ENCODE data around the gene ETFBKMT. TPM values are rescaled to one million over a fixed set of nuclear protein-coding genes. Genes with fewer than 3 reads are reported as not detected.

ETFBKMT gene
- total RNA-seq, result 1 to 10 TPM; 2.0 to 2.4 TPM
- polyA plus RNA-seq (2013, experiment 1 of 2), result 0.82 TPM
- 1.3 TPM for polyA plus RNA-seq (2013, experiment 2 of 2)
- long read RNA-seq, experiment 1, result 0 reads
- long read RNA-seq, experiment 2, result 0 reads
- long read RNA-seq, experiment 3, full-length matches to known transcripts, result 9 of 11 reads
- long read RNA-seq, experiment 3, partial matches to known transcripts, result 0 of 11 reads
- long read RNA-seq, experiment 3, other reads (novel, unspliced or antisense), result 2 of 11 reads
- long read RNA-seq, experiment 4, partial matches to known transcripts, result 0 of 2 reads
- long read RNA-seq, experiment 4, other reads (novel, unspliced or antisense), result 0 of 2 reads

GRCh38 chr12:31659087-31659942 lies at the start of gene ETFBKMT:
Gene ETFBKMT, plus strand, starts transcription at chr12:31659688. Its CDS starts 2,266 bp downstream, at chr12:31661954.
- peak; percentile 98 for DNase-seq
- TF ChIP-seq CTCF (conservative IDR thresholded peaks at IDR 0.05), result peak; percentile 72
- Mint-ChIP-seq H3K9me3 (peaks cover 8% of the 10 kb centered on the region), H3K36me3 (ENCODE audit: low read depth) (peaks cover 10% of the 10 kb centered on the region), H3K27ac (peak within 1 kb of the TSS; percentile 86), H3K4me1 (peaks cover 15% of the 10 kb centered on the region), H3K27me3 (ENCODE audit: insufficient read depth) (no peaks in the 10 kb centered on the region), H3K4me3 (peak within 1 kb of the TSS; percentile 71)
- Histone ChIP-seq H3K4me3 (ENCODE audit: low read length) (peak within 1 kb of the TSS; percentile 90), H3K9me3 (ENCODE audit: control insufficient read depth, low read length) (peaks cover 6% of the 10 kb centered on the region), H3K9ac (ENCODE audit: extremely low read depth, low read length, poor library complexity, severe bottlenecking) (peak within 1 kb of the TSS; percentile 51), H3K27me3 (ENCODE audit: control insufficient read depth, insufficient read depth, low read length, poor library complexity, severe bottlenecking) (no peaks in the 10 kb centered on the region), H3K36me3 (ENCODE audit: control insufficient read depth, insufficient read depth, low read length) (no peaks in the 10 kb centered on the region), H3K4me1 (ENCODE audit: control insufficient read depth, insufficient read depth, low read length) (no peaks in the 10 kb centered on the region), H3K27ac (ENCODE audit: low read depth, low read length) (peak within 1 kb of the TSS; percentile 82)
- WGBS, 2 experiments (ENCODE audit: insufficient coverage in 1 of 2, insufficient read length in 1 of 2), result 8 to 9% methylated on average over 15 to 47 of the region's 47 CpGs

GRCh38 chr12:31612819-31613218 lies 46.7 kb upstream of the ETFBKMT start:
- Histone ChIP-seq H3K27ac (ENCODE audit: low read depth, low read length) (no peak overlapping the region), H3K27me3 (ENCODE audit: control insufficient read depth, insufficient read depth, low read length, poor library complexity, severe bottlenecking) (no peaks in the 10 kb centered on the region), H3K9ac (ENCODE audit: extremely low read depth, low read length, poor library complexity, severe bottlenecking) (no peak overlapping the region), H3K4me3 (ENCODE audit: low read length) (no peak overlapping the region), H3K4me1 (ENCODE audit: control insufficient read depth, insufficient read depth, low read length) (no peaks in the 10 kb centered on the region), H3K9me3 (ENCODE audit: control insufficient read depth, low read length) (peaks cover 18% of the 10 kb centered on the region), H3K36me3 (ENCODE audit: control insufficient read depth, insufficient read depth, low read length) (no peaks in the 10 kb centered on the region)
- no peak overlapping the region for H3K27ac Mint-ChIP-seq
- WGBS, 2 experiments (ENCODE audit: insufficient coverage in 1 of 2, insufficient read length in 1 of 2), result 90 to 92% methylated on average over 2 of the region's 2 CpGs
- H3K36me3 Mint-ChIP-seq (ENCODE audit: low read depth), result no peaks in the 10 kb centered on the region
- peaks cover 18% of the 10 kb centered on the region for H3K9me3 Mint-ChIP-seq
- no peak for DNase-seq
- peaks cover 3% of the 10 kb centered on the region for H3K27me3 Mint-ChIP-seq (ENCODE audit: insufficient read depth)
- TF ChIP-seq CTCF (conservative IDR thresholded peaks at IDR 0.05), result no peak
- no peak overlapping the region for H3K4me3 Mint-ChIP-seq
- no peaks in the 10 kb centered on the region for H3K4me1 Mint-ChIP-seq

- H3K4me3 ChIP-seq (ENCODE audit: low read length), result no peak overlapping the region
- no peaks in the 10 kb centered on the region for H3K9me3 ChIP-seq (ENCODE audit: control insufficient read depth, low read length)
- Mint-ChIP-seq H3K36me3 (ENCODE audit: low read depth) (no peaks in the 10 kb centered on the region), H3K4me3 (no peak overlapping the region), H3K27ac (peak overlapping the region; percentile 12), H3K27me3 (ENCODE audit: insufficient read depth) (no peaks in the 10 kb centered on the region), H3K4me1 (peaks cover 11% of the 10 kb centered on the region), H3K9me3 (no peaks in the 10 kb centered on the region)
- H3K9ac ChIP-seq (ENCODE audit: extremely low read depth, low read length, poor library complexity, severe bottlenecking), result no peak overlapping the region
- no peak overlapping the region for H3K27ac ChIP-seq (ENCODE audit: low read depth, low read length)
- 91 to 100% methylated on average over 2 to 3 of the region's 3 CpGs for WGBS, 2 experiments (ENCODE audit: insufficient coverage in 1 of 2, insufficient read length in 1 of 2)
- TF ChIP-seq CTCF (conservative IDR thresholded peaks at IDR 0.05), result no peak
- no peak for DNase-seq
- H3K36me3 ChIP-seq (ENCODE audit: control insufficient read depth, insufficient read depth, low read length), result no peaks in the 10 kb centered on the region
- no peaks in the 10 kb centered on the region for H3K27me3 ChIP-seq (ENCODE audit: control insufficient read depth, insufficient read depth, low read length, poor library complexity, severe bottlenecking)
- H3K4me1 ChIP-seq (ENCODE audit: control insufficient read depth, insufficient read depth, low read length), result peaks cover 3% of the 10 kb centered on the region
Measured at GRCh38 chr12:31618228-31619025, 41.1 kb upstream of the ETFBKMT start.

Measured in endodermal cell (in vitro differentiated cells).